Measurements from ENCODE around the gene BMPR1B. TPM values are rescaled to one million over a fixed set of nuclear protein-coding genes. Genes with fewer than 3 reads are reported as not detected.

BMPR1B gene
- total RNA-seq, 1 donor from 2014 or later = 9.3 TPM

DNA sequence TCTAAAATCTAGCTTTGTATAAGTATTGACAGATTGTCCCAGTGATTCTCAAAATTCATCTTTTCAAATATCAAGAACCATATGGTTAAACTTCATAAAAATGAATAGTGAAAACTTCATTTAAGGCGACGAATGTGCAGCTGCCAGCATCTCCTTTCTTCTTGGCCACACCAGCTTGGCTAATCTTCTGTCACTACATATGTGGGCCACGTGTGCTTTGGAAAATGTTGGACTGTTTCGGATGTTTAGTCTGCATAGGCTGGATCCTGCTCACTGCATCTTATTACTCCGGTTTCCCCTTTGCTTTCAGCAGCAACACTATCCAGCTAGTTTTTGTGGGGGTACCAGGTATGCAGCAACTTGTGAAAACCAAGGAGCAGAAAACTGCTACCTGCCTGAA is 221.9 kb downstream of the BMPR1B start:
- H3K4me3 Mint-ChIP-seq = no peak overlapping the region
- DNase-seq (ENCODE audit: extremely low spot score, unreplicated experiment) = no peak
- no peak overlapping the region for H3K27ac Mint-ChIP-seq
- H3K36me3 Mint-ChIP-seq = no peaks in the 10 kb centered on the region
- H3K4me1 Mint-ChIP-seq (ENCODE audit: unreplicated experiment) = peaks cover 19% of the 10 kb centered on the region
- no peak for TF ChIP-seq CTCF (conservative IDR thresholded peaks at IDR 0.05)
- no peaks in the 10 kb centered on the region for H3K9me3 Mint-ChIP-seq
- H3K27me3 Mint-ChIP-seq = no peaks in the 10 kb centered on the region

- H3K36me3 Mint-ChIP-seq = no peaks in the 10 kb centered on the region
- peak overlapping the region; percentile 75 for H3K4me3 Mint-ChIP-seq
- H3K27ac Mint-ChIP-seq = no peak overlapping the region
- no peak for TF ChIP-seq CTCF (conservative IDR thresholded peaks at IDR 0.05)
- no peaks in the 10 kb centered on the region for H3K27me3 Mint-ChIP-seq
- DNase-seq (ENCODE audit: extremely low spot score, unreplicated experiment) = no peak
- H3K4me1 Mint-ChIP-seq (ENCODE audit: unreplicated experiment) = peaks cover 9% of the 10 kb centered on the region
- H3K9me3 Mint-ChIP-seq = no peaks in the 10 kb centered on the region
Observed at GRCh38 chr4:94995684-94996394, 238.1 kb downstream of the BMPR1B start.

DNA sequence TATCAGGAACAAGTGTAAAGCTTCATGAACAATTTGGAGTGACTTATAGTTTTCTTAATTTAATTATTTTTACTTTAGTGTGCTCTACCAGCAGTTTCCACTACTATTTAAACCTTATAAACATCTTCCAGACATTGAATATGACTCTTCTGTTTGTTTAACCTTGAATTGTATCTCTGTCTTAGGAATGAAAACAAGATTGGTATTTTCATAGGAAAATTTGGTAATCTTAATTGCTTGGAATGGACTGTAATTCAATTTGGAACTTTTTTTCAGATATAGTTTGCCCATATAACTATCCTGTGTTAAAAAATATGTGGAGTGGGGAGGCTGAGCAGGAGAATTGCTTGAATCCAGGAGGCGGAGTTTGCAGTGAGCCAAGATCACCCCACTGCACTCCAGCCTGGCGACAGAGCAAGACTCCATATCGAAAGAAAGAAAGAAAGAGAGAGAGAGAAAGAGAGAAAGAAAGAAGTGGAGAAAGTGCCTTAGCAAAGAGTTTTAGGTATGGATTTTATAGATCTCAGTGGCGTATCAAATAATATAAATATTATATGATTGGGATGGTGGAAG is 242.4 kb downstream of the BMPR1B start:
- no peak for TF ChIP-seq CTCF (conservative IDR thresholded peaks at IDR 0.05)
- Mint-ChIP-seq H3K27me3 (no peaks in the 10 kb centered on the region), H3K36me3 (no peaks in the 10 kb centered on the region), H3K9me3 (no peaks in the 10 kb centered on the region), H3K4me3 (no peak overlapping the region), H3K27ac (no peak overlapping the region), H3K4me1 (ENCODE audit: unreplicated experiment) (peaks cover 9% of the 10 kb centered on the region)
- DNase-seq (ENCODE audit: extremely low spot score, unreplicated experiment) = no peak

- Mint-ChIP-seq H3K9me3 (no peaks in the 10 kb centered on the region), H3K4me1 (ENCODE audit: unreplicated experiment) (no peaks in the 10 kb centered on the region), H3K36me3 (no peaks in the 10 kb centered on the region), H3K27me3 (no peaks in the 10 kb centered on the region), H3K27ac (no peak overlapping the region), H3K4me3 (no peak overlapping the region)
- TF ChIP-seq CTCF (conservative IDR thresholded peaks at IDR 0.05) = no peak
- no peak for DNase-seq (ENCODE audit: extremely low spot score, unreplicated experiment)
Observed at GRCh38 chr4:95004912-95005311, 247.2 kb downstream of the BMPR1B start.

- no peaks in the 10 kb centered on the region for H3K9me3 Mint-ChIP-seq
- H3K27ac Mint-ChIP-seq = no peak overlapping the region
- H3K36me3 Mint-ChIP-seq = no peaks in the 10 kb centered on the region
- TF ChIP-seq CTCF (conservative IDR thresholded peaks at IDR 0.05) = no peak
- DNase-seq (ENCODE audit: extremely low spot score, unreplicated experiment) = no peak
- no peak overlapping the region for H3K4me3 Mint-ChIP-seq
- no peaks in the 10 kb centered on the region for H3K27me3 Mint-ChIP-seq
- no peaks in the 10 kb centered on the region for H3K4me1 Mint-ChIP-seq (ENCODE audit: unreplicated experiment)
Observed at GRCh38 chr4:95007998-95008397, 250.2 kb downstream of the BMPR1B start.
